Neural cell (in vitro differentiated cells): ENCODE data around the gene SHISA3. TPM values are rescaled to one million over a fixed set of nuclear protein-coding genes. Genes with fewer than 3 reads are reported as not detected.

Experiments
- H2AFZ ChIP-seq: fragments of 200-600, 300-800 bp; sonication (generic), shearing (Covaris generic); 2 replicates; pipeline ENCODE4 v1.6.0; 2014; ENCODE audit warnings: low read depth, mild to moderate bottlenecking, antibody characterized with exemption, low read length, moderate library complexity
- H3F3A ChIP-seq: fragments of 200-600 bp; shearing (Covaris generic); 2 replicates; pipeline ENCODE4 v1.6.1; 2016; ENCODE audit warnings: mild to moderate bottlenecking, moderate library complexity, mixed read lengths, antibody characterized with exemption, low read length; ENCODE audit not compliant: insufficient read depth, poor library complexity, severe bottlenecking
- H3K27ac ChIP-seq: fragments of 200-600, 300-800 bp; sonication (generic), shearing (Covaris generic); 2 replicates; pipeline ENCODE4 v1.5.1; 2014; ENCODE audit warnings: mild to moderate bottlenecking, low read length, moderate library complexity
- H3K27me3 ChIP-seq: fragments of 300-800, 200-600 bp; sonication (generic), shearing (Covaris generic); 2 replicates; pipeline ENCODE4 v1.6.0; 2014; ENCODE audit warnings: mild to moderate bottlenecking, low read depth, low read length, moderate library complexity; ENCODE audit not compliant: insufficient read depth
- H3K36me3 ChIP-seq: fragments of 300-800, 200-600 bp; sonication (generic), shearing (Covaris generic); 2 replicates; pipeline ENCODE4 v1.5.1; 2014; ENCODE audit warnings: mild to moderate bottlenecking, antibody characterized with exemption, low read length, moderate library complexity; ENCODE audit not compliant: insufficient read depth
- H3K4me2 ChIP-seq: fragments of 300-800, 200-600 bp; sonication (generic), shearing (Covaris generic); 2 replicates; pipeline ENCODE4 v1.6.0; 2014; ENCODE audit warnings: mild to moderate bottlenecking, low read length
- H3K4me3 ChIP-seq: fragments of 300-800, 200-600 bp; sonication (generic), shearing (Covaris generic); 2 replicates; pipeline ENCODE4 v1.5.1; 2014; ENCODE audit warnings: mild to moderate bottlenecking, low read length, moderate library complexity
- H3K79me2 ChIP-seq: fragments of 200-600 bp; shearing (Covaris generic); replicated peaks from 2 replicates; pipeline ENCODE4 v1.6.0; 2014; ENCODE audit warnings: mild to moderate bottlenecking, low read length, moderate library complexity; ENCODE audit not compliant: insufficient read depth
- H3K9ac ChIP-seq: fragments of 300-800, 200-600 bp; sonication (generic), shearing (Covaris generic); 2 replicates; pipeline ENCODE4 v1.6.1; 2016; ENCODE audit warnings: mild to moderate bottlenecking, low read length, mixed read lengths
- H3K9me2 ChIP-seq: fragments of 200-600 bp; shearing (Covaris generic); 2 replicates; pipeline ENCODE4 v1.6.1; 2016; ENCODE audit warnings: mild to moderate bottlenecking, low read length, mixed read lengths; ENCODE audit not compliant: insufficient read depth
- H3K9me3 ChIP-seq: fragments of 200-600, 300-800 bp; sonication (generic), shearing (Covaris generic); 2 replicates; pipeline ENCODE4 v1.6.1; 2016; ENCODE audit warnings: mild to moderate bottlenecking, mixed run types, low read length, moderate library complexity, mixed read lengths
- H4K20me1 ChIP-seq: fragments of 200-600 bp; shearing (Covaris generic); 2 replicates; pipeline ENCODE4 v1.6.1; 2016; ENCODE audit warnings: mild to moderate bottlenecking, mixed run types; ENCODE audit not compliant: insufficient read depth
- CTCF ChIP-seq: fragments of 450-650 bp; IDR thresholded peaks from 2 replicates; pipeline ENCODE4 v1.5.1; 2014; ENCODE audit warnings: antibody characterized with exemption, mild to moderate bottlenecking, moderate library complexity; ENCODE audit not compliant: poor library complexity, severe bottlenecking
- EP300 ChIP-seq: fragments of 450-650 bp; conservative IDR thresholded peaks from 2 replicates; pipeline ENCODE4 v1.6.1; 2014; ENCODE audit warnings: antibody characterized with exemption, mild to moderate bottlenecking, moderate library complexity; ENCODE audit not compliant: poor library complexity, severe bottlenecking
- EZH2 ChIP-seq: fragments of 200-600, 300-800 bp; shearing (Covaris generic), sonication (generic); IDR thresholded peaks from 2 replicates; pipeline ENCODE4 v1.6.1; 2014; ENCODE audit warnings: antibody characterized with exemption, low read length, borderline replicate concordance, mild to moderate bottlenecking; ENCODE audit not compliant: insufficient read depth, poor library complexity, severe bottlenecking
- MXI1 ChIP-seq: fragments of 450-650 bp; conservative IDR thresholded peaks from 2 replicates; pipeline ENCODE4 v1.6.1; 2014; ENCODE audit warnings: antibody characterized with exemption, mild to moderate bottlenecking; ENCODE audit not compliant: poor library complexity, severe bottlenecking
- POLR2AphosphoS5 ChIP-seq: IDR thresholded peaks from 2 replicates; pipeline ENCODE4 v1.6.1; 2012
- RAD21 ChIP-seq: fragments of 450-650 bp; conservative IDR thresholded peaks from 2 replicates; pipeline ENCODE4 v1.6.1; 2014; ENCODE audit warnings: antibody characterized with exemption, mild to moderate bottlenecking, moderate library complexity
- REST ChIP-seq: IDR thresholded peaks from 2 replicates; pipeline ENCODE4 v1.6.1; 2012; ENCODE audit warnings: borderline replicate concordance
- SMC3 ChIP-seq: fragments of 450-650 bp; conservative IDR thresholded peaks from 2 replicates; pipeline ENCODE4 v1.6.1; 2014; ENCODE audit warnings: antibody characterized with exemption, mild to moderate bottlenecking, moderate library complexity; ENCODE audit not compliant: poor library complexity
- TAF1 ChIP-seq: IDR thresholded peaks from 2 replicates; pipeline ENCODE4 v1.6.1; 2012; ENCODE audit warnings: low read depth
- polyA plus RNA-seq: library from polyadenylated mRNA; depleted of rRNA; stranded (reverse); fragments of >200 nt; gene quantifications from 2 replicates; pipeline ENCODE4 v1.2.3, GENCODE V29; 2014

The SHISA3 gene
- polyA plus RNA-seq, 1 donor from 2014 or later = not detected

GRCh38 chr4:42397635-42398170 is 415 bp downstream of the SHISA3 start:
- TF ChIP-seq TAF1 (no peak), EZH2 (no peak), POLR2AphosphoS5 (no peak), MXI1 (no peak), CTCF (no peak), EP300 (no peak), REST (no peak), SMC3 (no peak), RAD21 (no peak)

GRCh38 chr4:42398171-42398870 is 1.0 kb downstream of the SHISA3 start:
- Histone ChIP-seq H3K4me2 (peak overlapping the region; percentile 43), H3K9me3 (no peaks in the 10 kb centered on the region), H3K9me2 (no peaks in the 10 kb centered on the region), H3K36me3 (no peaks in the 10 kb centered on the region), H3K27ac (no peak overlapping the region), H3K4me3 (peak overlapping the region; percentile 83), H3F3A (no peaks in the 10 kb centered on the region), H3K79me2 (no peaks in the 10 kb centered on the region), H4K20me1 (no peaks in the 10 kb centered on the region), H3K27me3 (peaks cover 71% of the 10 kb centered on the region), H2AFZ (no peak overlapping the region), H3K9ac (peak overlapping the region; percentile 40)
- no peak for TF ChIP-seq REST
- peak; percentile 11 for TF ChIP-seq MXI1
- TF ChIP-seq EP300 = no peak
- TF ChIP-seq CTCF = peak; percentile 57
- TF ChIP-seq RAD21 = peak; percentile 8
- TF ChIP-seq TAF1 = no peak
- no peak for TF ChIP-seq EZH2
- TF ChIP-seq SMC3 = peak; percentile 42
- peak; percentile 21 for TF ChIP-seq POLR2AphosphoS5

More at GRCh38 chr4:42397635-42398170, 415 bp downstream of the SHISA3 start:
- Histone ChIP-seq H3K4me3 (peak overlapping the region; percentile 83), H3K27ac (no peak overlapping the region), H3K9ac (peak overlapping the region; percentile 40), H3F3A (no peaks in the 10 kb centered on the region), H3K36me3 (no peaks in the 10 kb centered on the region), H3K79me2 (no peaks in the 10 kb centered on the region), H3K27me3 (peaks cover 71% of the 10 kb centered on the region), H3K4me2 (peak overlapping the region; percentile 43), H4K20me1 (no peaks in the 10 kb centered on the region), H2AFZ (no peak overlapping the region), H3K9me3 (no peaks in the 10 kb centered on the region), H3K9me2 (no peaks in the 10 kb centered on the region)
